Measurements from ENCODE around the gene DDX23. TPM values are rescaled to one million over a fixed set of nuclear protein-coding genes. Genes with fewer than 3 reads are reported as not detected.

DDX23 gene
- polyA plus RNA-seq, 2 of the 4 experiments (the other 2 are of a cell fraction) = 116 to 132 TPM

DNA sequence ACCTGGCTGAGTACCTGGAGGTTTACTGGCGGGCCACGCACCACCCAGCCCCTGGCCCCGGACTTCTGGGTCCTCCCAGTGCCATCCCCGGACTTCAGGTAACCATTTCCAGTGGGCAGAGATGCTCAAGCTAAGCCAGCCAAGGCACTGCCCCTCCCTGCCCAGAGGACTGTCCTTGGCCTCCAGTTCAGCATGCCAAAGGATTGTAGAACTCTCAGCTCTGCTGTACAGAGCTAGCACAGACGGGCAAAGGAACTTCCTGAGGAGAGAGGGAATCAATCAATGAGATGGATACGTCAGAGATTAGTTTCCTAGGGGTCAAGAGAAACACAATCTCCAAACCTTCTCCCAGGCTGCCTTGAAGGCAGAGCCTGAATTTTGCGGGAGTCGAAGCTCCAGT, 24.9 kb downstream of the DDX23 start (continued):
- TF ChIP-seq, protein P1, sequence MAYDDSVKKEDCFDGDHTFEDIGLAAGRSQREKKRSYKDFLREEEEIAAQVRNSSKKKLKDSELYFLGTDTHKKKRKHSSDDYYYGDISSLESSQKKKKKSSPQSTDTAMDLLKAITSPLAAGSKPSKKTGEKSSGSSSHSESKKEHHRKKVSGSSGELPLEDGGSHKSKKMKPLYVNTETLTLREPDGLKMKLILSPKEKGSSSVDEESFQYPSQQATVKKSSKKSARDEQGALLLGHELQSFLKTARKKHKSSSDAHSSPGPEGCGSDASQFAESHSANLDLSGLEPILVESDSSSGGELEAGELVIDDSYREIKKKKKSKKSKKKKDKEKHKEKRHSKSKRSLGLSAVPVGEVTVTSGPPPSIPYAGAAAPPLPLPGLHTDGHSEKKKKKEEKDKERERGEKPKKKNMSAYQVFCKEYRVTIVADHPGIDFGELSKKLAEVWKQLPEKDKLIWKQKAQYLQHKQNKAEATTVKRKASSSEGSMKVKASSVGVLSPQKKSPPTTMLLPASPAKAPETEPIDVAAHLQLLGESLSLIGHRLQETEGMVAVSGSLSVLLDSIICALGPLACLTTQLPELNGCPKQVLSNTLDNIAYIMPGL (CRISPR knock-in tag; IDR thresholded peaks at IDR 0.05; ENCODE audit: borderline replicate concordance) = no peak
- TF ChIP-seq CEBPB (IDR thresholded peaks at IDR 0.05) = no peak
- no peak for TF ChIP-seq MYC (IDR thresholded peaks at IDR 0.05; ENCODE audit: borderline replicate concordance, low read length)
- TF ChIP-seq, protein P2, sequence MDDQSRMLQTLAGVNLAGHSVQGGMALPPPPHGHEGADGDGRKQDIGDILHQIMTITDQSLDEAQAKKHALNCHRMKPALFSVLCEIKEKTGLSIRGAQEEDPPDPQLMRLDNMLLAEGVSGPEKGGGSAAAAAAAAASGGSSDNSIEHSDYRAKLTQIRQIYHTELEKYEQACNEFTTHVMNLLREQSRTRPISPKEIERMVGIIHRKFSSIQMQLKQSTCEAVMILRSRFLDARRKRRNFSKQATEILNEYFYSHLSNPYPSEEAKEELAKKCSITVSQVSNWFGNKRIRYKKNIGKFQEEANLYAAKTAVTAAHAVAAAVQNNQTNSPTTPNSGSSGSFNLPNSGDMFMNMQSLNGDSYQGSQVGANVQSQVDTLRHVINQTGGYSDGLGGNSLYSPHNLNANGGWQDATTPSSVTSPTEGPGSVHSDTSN (IDR thresholded peaks at IDR 0.05) = no peak
- no peak for TF ChIP-seq TFCP2L1 (CRISPR knock-in tag; IDR thresholded peaks at IDR 0.05)
- TF ChIP-seq FOSL2 (IDR thresholded peaks at IDR 0.05) = no peak
- no peak for TF ChIP-seq FOSL2 (CRISPR knock-in tag; IDR thresholded peaks at IDR 0.05)
- TF ChIP-seq HOXB5 (CRISPR knock-in tag; IDR thresholded peaks at IDR 0.05) = no peak

DNA sequence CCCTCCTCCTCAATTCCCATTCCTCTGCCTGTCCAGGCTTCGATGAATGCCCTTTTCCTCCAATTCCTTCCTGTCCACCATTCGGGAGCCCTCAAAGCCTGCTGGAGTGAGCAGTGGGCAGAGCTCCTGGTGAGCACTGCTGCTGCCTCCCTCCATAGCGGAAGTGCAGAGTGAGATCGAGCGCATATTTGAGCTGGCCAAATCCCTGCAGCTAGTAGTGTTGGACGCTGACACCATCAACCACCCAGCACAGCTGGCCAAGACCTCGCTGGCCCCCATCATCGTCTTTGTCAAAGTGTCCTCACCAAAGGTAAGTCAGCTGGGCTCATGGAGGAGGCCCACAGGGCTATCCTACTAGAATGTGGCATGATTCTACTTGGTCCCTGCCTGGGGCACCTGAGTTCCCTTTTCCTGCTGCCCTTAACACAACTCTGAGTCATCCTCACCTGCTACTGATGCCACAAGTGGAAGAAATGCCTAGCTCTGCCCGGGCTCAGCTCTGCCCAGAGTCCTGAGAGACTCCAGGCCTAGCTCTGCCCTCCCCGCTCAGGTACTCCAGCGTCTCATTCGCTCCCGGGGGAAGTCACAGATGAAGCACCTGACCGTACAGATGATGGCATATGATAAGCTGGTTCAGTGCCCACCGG, 25.6 kb downstream of the DDX23 start:
- POLR2A ChIA-PET = interaction anchor here (0.9 kb wide), 1 partner anchor 40 kb away, joined by 3 read pairs; no protein-coding TSS in a partner anchor
- DNase-seq (ENCODE audit: low read depth in 1 of 2, low spot score in 1 of 2) (no peak), ATAC-seq (peak in 1 of 2 experiments; percentile 5; a peak in 3 of 6 replicates), FAIRE-seq (no peak)
- TF ChIP-seq ESRRA (IDR thresholded peaks at IDR 0.05; ENCODE audit: borderline replicate concordance, low read length) = no peak
- TF ChIP-seq RFX5 (IDR thresholded peaks at IDR 0.05) = no peak
- no peak for TF ChIP-seq CEBPB (IDR thresholded peaks at IDR 0.05)
- no peak for TF ChIP-seq CHD4 (IDR thresholded peaks at IDR 0.05; ENCODE audit: borderline replicate concordance)
- no peak for TF ChIP-seq RNF2 (IDR thresholded peaks at IDR 0.05; ENCODE audit: borderline replicate concordance, low read depth)
- no peak for TF ChIP-seq MYC (IDR thresholded peaks at IDR 0.05; ENCODE audit: borderline replicate concordance, low read length)
- H3K27ac ChIP-seq = no peak overlapping the region
- WGBS (ENCODE audit: missing lambda C conversion rate) = 91% methylated on average over 15 of the region's 15 CpGs
- CTCF ChIA-PET = interaction anchor here (1.1 to 18.2 kb wide), 7 partner anchors 9 to 162 kb away, joined by 3 to 230 read pairs (median 14); partner anchors contain the start of genes CACNB3 and DDX23
- H3K4me3 ChIP-seq = no peak overlapping the region
- no peaks in the 10 kb centered on the region for H3K9me3 ChIP-seq
- no peak overlapping the region for H3K4me2 ChIP-seq
- H3K4me1 ChIP-seq = 0 out of 3 replicates have a peak, but pooled peaks cover 4% of the 10 kb centered on the region

DNA sequence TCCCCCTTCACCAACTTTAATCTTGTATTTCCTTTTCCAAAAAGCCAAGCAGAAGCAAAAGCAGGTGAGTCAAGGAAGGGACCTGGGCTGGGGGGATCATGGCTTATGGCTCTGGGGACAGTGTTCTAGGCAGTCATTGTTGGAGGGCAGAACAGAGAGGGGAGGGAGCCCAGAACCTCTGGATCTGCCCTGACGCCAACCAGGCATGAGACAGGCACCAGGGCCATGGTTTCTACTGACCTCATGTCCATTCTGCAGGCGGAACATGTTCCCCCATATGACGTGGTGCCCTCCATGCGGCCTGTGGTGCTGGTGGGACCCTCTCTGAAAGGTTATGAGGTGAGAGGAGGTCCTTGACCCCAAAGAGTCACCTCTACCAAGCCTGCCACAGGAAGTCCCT, 27.1 kb downstream of the DDX23 start:
- no peak for ATAC-seq
- H3K27ac ChIP-seq = no peak overlapping the region
- WGBS (ENCODE audit: missing lambda C conversion rate) = 66% methylated on average over 4 of the region's 4 CpGs
- ChIA-PET POLR2A (no interaction called here), CTCF (interaction anchor here (1.5 to 18.2 kb wide), 4 partner anchors 9 to 66 kb away, joined by 4 to 230 read pairs (median 36); partner anchors contain the start of gene CACNB3)
- no peak overlapping the region for H3K4me3 ChIP-seq
- DNase-seq (ENCODE audit: low read depth in 1 of 2, low spot score in 1 of 2) = no peak
- TF ChIP-seq CEBPB (IDR thresholded peaks at IDR 0.05) = no peak
- TF ChIP-seq POLR2AphosphoS2 (conservative IDR thresholded peaks at IDR 0.05; ENCODE audit: low read length) = no peak
- TF ChIP-seq TFCP2L1 (CRISPR knock-in tag; IDR thresholded peaks at IDR 0.05) = no peak
- no peak for TF ChIP-seq JUNB (IDR thresholded peaks at IDR 0.05)
- no peak for TF ChIP-seq ESRRA (IDR thresholded peaks at IDR 0.05; ENCODE audit: borderline replicate concordance, low read length)
- no peak for TF ChIP-seq BHLHE40 (IDR thresholded peaks at IDR 0.05; ENCODE audit: low read depth, low read length)
- TF ChIP-seq ZSCAN20 (CRISPR knock-in tag; IDR thresholded peaks at IDR 0.05) = no peak
- TF ChIP-seq FOXS1 (CRISPR knock-in tag; IDR thresholded peaks at IDR 0.05) = no peak
- TF ChIP-seq JUN (IDR thresholded peaks at IDR 0.05) = no peak
- TF ChIP-seq, protein P3, sequence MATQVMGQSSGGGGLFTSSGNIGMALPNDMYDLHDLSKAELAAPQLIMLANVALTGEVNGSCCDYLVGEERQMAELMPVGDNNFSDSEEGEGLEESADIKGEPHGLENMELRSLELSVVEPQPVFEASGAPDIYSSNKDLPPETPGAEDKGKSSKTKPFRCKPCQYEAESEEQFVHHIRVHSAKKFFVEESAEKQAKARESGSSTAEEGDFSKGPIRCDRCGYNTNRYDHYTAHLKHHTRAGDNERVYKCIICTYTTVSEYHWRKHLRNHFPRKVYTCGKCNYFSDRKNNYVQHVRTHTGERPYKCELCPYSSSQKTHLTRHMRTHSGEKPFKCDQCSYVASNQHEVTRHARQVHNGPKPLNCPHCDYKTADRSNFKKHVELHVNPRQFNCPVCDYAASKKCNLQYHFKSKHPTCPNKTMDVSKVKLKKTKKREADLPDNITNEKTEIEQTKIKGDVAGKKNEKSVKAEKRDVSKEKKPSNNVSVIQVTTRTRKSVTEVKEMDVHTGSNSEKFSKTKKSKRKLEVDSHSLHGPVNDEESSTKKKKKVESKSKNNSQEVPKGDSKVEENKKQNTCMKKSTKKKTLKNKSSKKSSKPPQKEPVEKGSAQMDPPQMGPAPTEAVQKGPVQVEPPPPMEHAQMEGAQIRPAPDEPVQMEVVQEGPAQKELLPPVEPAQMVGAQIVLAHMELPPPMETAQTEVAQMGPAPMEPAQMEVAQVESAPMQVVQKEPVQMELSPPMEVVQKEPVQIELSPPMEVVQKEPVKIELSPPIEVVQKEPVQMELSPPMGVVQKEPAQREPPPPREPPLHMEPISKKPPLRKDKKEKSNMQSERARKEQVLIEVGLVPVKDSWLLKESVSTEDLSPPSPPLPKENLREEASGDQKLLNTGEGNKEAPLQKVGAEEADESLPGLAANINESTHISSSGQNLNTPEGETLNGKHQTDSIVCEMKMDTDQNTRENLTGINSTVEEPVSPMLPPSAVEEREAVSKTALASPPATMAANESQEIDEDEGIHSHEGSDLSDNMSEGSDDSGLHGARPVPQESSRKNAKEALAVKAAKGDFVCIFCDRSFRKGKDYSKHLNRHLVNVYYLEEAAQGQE (IDR thresholded peaks at IDR 0.05) = no peak
- TF ChIP-seq, protein P4, sequence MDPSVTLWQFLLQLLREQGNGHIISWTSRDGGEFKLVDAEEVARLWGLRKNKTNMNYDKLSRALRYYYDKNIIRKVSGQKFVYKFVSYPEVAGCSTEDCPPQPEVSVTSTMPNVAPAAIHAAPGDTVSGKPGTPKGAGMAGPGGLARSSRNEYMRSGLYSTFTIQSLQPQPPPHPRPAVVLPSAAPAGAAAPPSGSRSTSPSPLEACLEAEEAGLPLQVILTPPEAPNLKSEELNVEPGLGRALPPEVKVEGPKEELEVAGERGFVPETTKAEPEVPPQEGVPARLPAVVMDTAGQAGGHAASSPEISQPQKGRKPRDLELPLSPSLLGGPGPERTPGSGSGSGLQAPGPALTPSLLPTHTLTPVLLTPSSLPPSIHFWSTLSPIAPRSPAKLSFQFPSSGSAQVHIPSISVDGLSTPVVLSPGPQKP (IDR thresholded peaks at IDR 0.05; ENCODE audit: low read depth, low read length) = no peak
- TF ChIP-seq, protein P5, sequence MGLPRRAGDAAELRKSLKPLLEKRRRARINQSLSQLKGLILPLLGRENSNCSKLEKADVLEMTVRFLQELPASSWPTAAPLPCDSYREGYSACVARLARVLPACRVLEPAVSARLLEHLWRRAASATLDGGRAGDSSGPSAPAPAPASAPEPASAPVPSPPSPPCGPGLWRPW (IDR thresholded peaks at IDR 0.05) = no peak
- TF ChIP-seq CHD4 (IDR thresholded peaks at IDR 0.05; ENCODE audit: borderline replicate concordance) = no peak
- no peak for TF ChIP-seq HEYL (CRISPR knock-in tag; IDR thresholded peaks at IDR 0.05)
- no peak for FAIRE-seq
- no peaks in the 10 kb centered on the region for H3K9me3 ChIP-seq
- no peak overlapping the region for H3K4me2 ChIP-seq
- H3K4me1 ChIP-seq = 0 out of 3 replicates have a peak, but pooled peaks cover 4% of the 10 kb centered on the region
